ENCODE results near the gene PLD4.

PLD4 gene

GRCh38 chr14:104880584-104881210 lies 44.0 kb upstream of the PLD4 start:
- Histone ChIP-seq H3K79me2 (ENCODE audit: insufficient read depth, low read length) (no peaks in the 10 kb centered on the region), H3K4me2 (ENCODE audit: low read depth, low read length, poor library complexity, severe bottlenecking) (no peak overlapping the region), H4K20me1 (ENCODE audit: insufficient read depth, low read length, poor library complexity, severe bottlenecking) (no peaks in the 10 kb centered on the region), H3K27me3 (ENCODE audit: insufficient read depth, low read length, poor library complexity, severe bottlenecking) (no peaks in the 10 kb centered on the region), H3K4me3 (ENCODE audit: low read length, poor library complexity, severe bottlenecking) (no peak overlapping the region), H3K9me2 (replicated peaks; ENCODE audit: low read depth, low read length) (no peaks in the 10 kb centered on the region), H3K9me3 (ENCODE audit: insufficient read depth, low read depth, low read length) (no peaks in the 10 kb centered on the region), H3F3A (ENCODE audit: low read depth) (no peaks in the 10 kb centered on the region), H2AFZ (ENCODE audit: low read length) (no peak overlapping the region), H3K4me1 (ENCODE audit: insufficient read depth, low read length, poor library complexity, severe bottlenecking) (no peaks in the 10 kb centered on the region), H3K9ac (ENCODE audit: low read depth, low read length, poor library complexity, severe bottlenecking) (no peak overlapping the region), H3K36me3 (ENCODE audit: insufficient read depth, low read length) (no peaks in the 10 kb centered on the region)
- TF ChIP-seq EZH2phosphoT487 (IDR thresholded peaks at IDR 0.05; ENCODE audit: borderline replicate concordance) (no peak), CTCF (conservative IDR thresholded peaks at IDR 0.05; ENCODE audit: low read length) (no peak)

GRCh38 chr14:104881369-104881979 lies 43.2 kb upstream of the PLD4 start:
- Histone ChIP-seq H3K9ac (ENCODE audit: low read depth, low read length, poor library complexity, severe bottlenecking) (no peak overlapping the region), H4K20me1 (ENCODE audit: insufficient read depth, low read length, poor library complexity, severe bottlenecking) (no peaks in the 10 kb centered on the region), H3K36me3 (ENCODE audit: insufficient read depth, low read length) (no peaks in the 10 kb centered on the region), H3K27me3 (ENCODE audit: insufficient read depth, low read length, poor library complexity, severe bottlenecking) (no peaks in the 10 kb centered on the region), H3K4me2 (ENCODE audit: low read depth, low read length, poor library complexity, severe bottlenecking) (no peak overlapping the region), H2AFZ (ENCODE audit: low read length) (no peak overlapping the region), H3K9me2 (replicated peaks; ENCODE audit: low read depth, low read length) (no peaks in the 10 kb centered on the region), H3K4me3 (ENCODE audit: low read length, poor library complexity, severe bottlenecking) (no peak overlapping the region), H3K9me3 (ENCODE audit: insufficient read depth, low read depth, low read length) (no peaks in the 10 kb centered on the region), H3K4me1 (ENCODE audit: insufficient read depth, low read length, poor library complexity, severe bottlenecking) (no peaks in the 10 kb centered on the region), H3K79me2 (ENCODE audit: insufficient read depth, low read length) (no peaks in the 10 kb centered on the region), H3F3A (ENCODE audit: low read depth) (no peaks in the 10 kb centered on the region)
- TF ChIP-seq EZH2phosphoT487 (IDR thresholded peaks at IDR 0.05; ENCODE audit: borderline replicate concordance) (no peak), CTCF (conservative IDR thresholded peaks at IDR 0.05; ENCODE audit: low read length) (no peak)

- no peaks in the 10 kb centered on the region for H3K36me3 ChIP-seq (ENCODE audit: insufficient read depth, low read length)
- TF ChIP-seq EZH2phosphoT487 (IDR thresholded peaks at IDR 0.05; ENCODE audit: borderline replicate concordance) (no peak), CTCF (conservative IDR thresholded peaks at IDR 0.05; ENCODE audit: low read length) (no peak)
- no peaks in the 10 kb centered on the region for H3K4me1 ChIP-seq (ENCODE audit: insufficient read depth, low read length, poor library complexity, severe bottlenecking)
- no peaks in the 10 kb centered on the region for H3K79me2 ChIP-seq (ENCODE audit: insufficient read depth, low read length)
- no peak overlapping the region for H3K4me3 ChIP-seq (ENCODE audit: low read length, poor library complexity, severe bottlenecking)
- H2AFZ ChIP-seq (ENCODE audit: low read length): no peak overlapping the region
- no peaks in the 10 kb centered on the region for H4K20me1 ChIP-seq (ENCODE audit: insufficient read depth, low read length, poor library complexity, severe bottlenecking)
- no peaks in the 10 kb centered on the region for H3K27me3 ChIP-seq (ENCODE audit: insufficient read depth, low read length, poor library complexity, severe bottlenecking)
- H3K9me2 ChIP-seq (replicated peaks; ENCODE audit: low read depth, low read length): no peaks in the 10 kb centered on the region
- H3F3A ChIP-seq (ENCODE audit: low read depth): no peaks in the 10 kb centered on the region
- no peaks in the 10 kb centered on the region for H3K9me3 ChIP-seq (ENCODE audit: insufficient read depth, low read depth, low read length)
- no peak overlapping the region for H3K4me2 ChIP-seq (ENCODE audit: low read depth, low read length, poor library complexity, severe bottlenecking)
- H3K9ac ChIP-seq (ENCODE audit: low read depth, low read length, poor library complexity, severe bottlenecking): no peak overlapping the region
Observed at GRCh38 chr14:104882325-104882973, 42.2 kb upstream of the PLD4 start.

All from Loucy (cell line).